Measurements from ENCODE around the gene PSD2.
A peak's percentile ranks its signal among the peaks of the same experiment; 100 is the strongest.

DNA sequence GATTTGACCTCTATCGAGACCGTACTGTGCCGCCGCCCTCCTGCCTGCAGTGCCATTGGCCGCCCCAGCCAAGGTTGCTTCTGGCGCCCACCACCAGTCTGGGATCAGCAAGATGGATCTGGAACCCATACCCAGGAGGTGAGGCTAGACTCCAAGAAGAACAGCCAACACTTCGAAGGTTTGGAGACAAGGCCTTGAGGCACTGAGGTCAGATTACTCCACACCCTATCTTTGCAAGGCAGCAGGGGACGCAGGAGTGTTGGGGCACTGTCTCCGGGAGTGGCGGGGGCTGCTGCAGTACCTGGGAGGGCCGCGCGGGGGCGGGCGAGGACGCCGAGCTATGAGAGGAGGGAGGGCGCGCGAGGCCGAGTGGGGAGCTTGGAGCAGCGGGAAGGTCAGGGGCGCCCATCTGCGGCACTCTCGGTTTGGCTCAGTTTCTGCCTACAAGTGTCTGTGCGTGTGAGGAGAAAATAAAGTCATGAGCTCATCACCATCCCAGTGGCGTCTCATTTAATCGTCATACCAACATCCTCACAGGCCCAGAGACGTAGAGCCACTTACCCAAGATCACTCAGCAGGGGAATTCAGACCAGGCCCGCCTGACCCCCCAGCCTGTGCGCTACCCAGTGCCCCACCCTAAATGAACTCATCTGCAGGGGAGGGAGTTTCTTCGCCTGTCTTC, 20.5 kb upstream of the PSD2 start:
- TF ChIP-seq, protein P1, sequence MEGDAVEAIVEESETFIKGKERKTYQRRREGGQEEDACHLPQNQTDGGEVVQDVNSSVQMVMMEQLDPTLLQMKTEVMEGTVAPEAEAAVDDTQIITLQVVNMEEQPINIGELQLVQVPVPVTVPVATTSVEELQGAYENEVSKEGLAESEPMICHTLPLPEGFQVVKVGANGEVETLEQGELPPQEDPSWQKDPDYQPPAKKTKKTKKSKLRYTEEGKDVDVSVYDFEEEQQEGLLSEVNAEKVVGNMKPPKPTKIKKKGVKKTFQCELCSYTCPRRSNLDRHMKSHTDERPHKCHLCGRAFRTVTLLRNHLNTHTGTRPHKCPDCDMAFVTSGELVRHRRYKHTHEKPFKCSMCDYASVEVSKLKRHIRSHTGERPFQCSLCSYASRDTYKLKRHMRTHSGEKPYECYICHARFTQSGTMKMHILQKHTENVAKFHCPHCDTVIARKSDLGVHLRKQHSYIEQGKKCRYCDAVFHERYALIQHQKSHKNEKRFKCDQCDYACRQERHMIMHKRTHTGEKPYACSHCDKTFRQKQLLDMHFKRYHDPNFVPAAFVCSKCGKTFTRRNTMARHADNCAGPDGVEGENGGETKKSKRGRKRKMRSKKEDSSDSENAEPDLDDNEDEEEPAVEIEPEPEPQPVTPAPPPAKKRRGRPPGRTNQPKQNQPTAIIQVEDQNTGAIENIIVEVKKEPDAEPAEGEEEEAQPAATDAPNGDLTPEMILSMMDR (IDR thresholded peaks at IDR 0.05) = peak; percentile 85 to 95 (median 92)
- TF ChIP-seq POLR2A (IDR thresholded peaks at IDR 0.05) = no peak

All from heart left ventricle (tissue), 13 donors.